Tibial nerve (tissue), 4 donors: ENCODE measurements around the gene AAK1. TPM values are rescaled to one million over a fixed set of nuclear protein-coding genes. Genes with fewer than 3 reads are reported as not detected.

Source experiments
- DNase-seq, 2 donors: peaks; one replicate each; pipeline ENCODE4 v3.0.0-alpha.2; 2019; ENCODE audit warnings: low spot score in 2 of 2
- H3K27ac ChIP-seq, 4 donors: fragments of 200-600 bp; sonication (generic) in 3 of 4; one replicate each; pipeline ENCODE4 v1.5.1; 2017 to 2019; ENCODE audit warnings: mild to moderate bottlenecking in 1 of 4
- H3K27me3 ChIP-seq, 2 donors: fragments of 200-600 bp; sonication (generic) in 1 of 2; one replicate each; pipeline versions ENCODE4 v1.5.1 to v1.6.0; 2017 to 2019
- H3K36me3 ChIP-seq, 3 donors: fragments of 200-600 bp; sonication (generic); one replicate each; pipeline ENCODE4 v1.5.1; 2018 to 2019
- H3K4me1 ChIP-seq, 4 donors: fragments of 200-600 bp; sonication (generic) in 3 of 4; one replicate each; pipeline ENCODE4 v1.5.1; 2017 to 2019
- H3K4me3 ChIP-seq, 4 donors: fragments of 200-600 bp; sonication (generic) in 3 of 4; one replicate each; pipeline ENCODE4 v1.5.1; 2017 to 2019; ENCODE audit warnings: mild to moderate bottlenecking in 1 of 4, moderate library complexity in 1 of 4
- H3K9me3 ChIP-seq, 4 donors: fragments of 200-600 bp; sonication (generic) in 3 of 4; one replicate each; pipeline ENCODE4 v1.5.1; 2017 to 2019
- EP300 ChIP-seq, 2 donors: sonication (generic); formaldehyde crosslinking; IDR thresholded peaks; one replicate each; pipeline ENCODE4 v1.6.1; 2017; ENCODE audit warnings: antibody characterized with exemption in 2 of 2, mild to moderate bottlenecking in 1 of 2
- POLR2A ChIP-seq, 2 donors: fragments of 450-650 bp; IDR thresholded peaks; one replicate each; pipeline ENCODE4 v1.6.1; 2017; ENCODE audit warnings: antibody characterized with exemption in 2 of 2, mild to moderate bottlenecking in 2 of 2, moderate library complexity in 2 of 2
- WGBS, 2 donors: methylation state at CpG; one replicate each; pipeline ENCODE4 v1.1.5; 2018; 5-methylcytosine and 5-hydroxymethylcytosine counted together
- total RNA-seq, 4 donors: library from RNA; depleted of rRNA; stranded (reverse); fragments of >200 nt; gene quantifications; one replicate each; pipeline ENCODE4 v1.1.0, GENCODE V29; 2016
- TF ChIP-seq, protein P1 (sequence below), 5 experiments: fragments of 200-600 bp in 3 of 5; fragments of 450-650 bp in 2 of 5; sonication (generic) in 3 of 5; IDR thresholded peaks; one replicate each; pipeline ENCODE4 v1.5.1; 2016 to 2019; ENCODE audit warnings: antibody characterized with exemption in 5 of 5, mild to moderate bottlenecking in 3 of 5, moderate library complexity in 2 of 5

AAK1 gene
- total RNA-seq, 4 donors from 2014 or later = 29.2 to 70.5 (median 44.5) TPM

GRCh38 chr2:69645031-69645431 lies 1.5 kb upstream of the AAK1 start:
- no peaks in the 10 kb centered on the region for H3K36me3 ChIP-seq
- no peak for DNase-seq
- H3K27ac ChIP-seq = peak overlapping the region; percentile 96 to 99 (median 98)
- H3K9me3 ChIP-seq = no peaks in the 10 kb centered on the region
- no peaks in the 10 kb centered on the region for H3K27me3 ChIP-seq
- H3K4me1 ChIP-seq = peaks cover 0 to 47% (median 20%) of the 10 kb centered on the region in 4 donors
- peak overlapping the region; percentile 56 to 100 (median 96) for H3K4me3 ChIP-seq
- TF ChIP-seq POLR2A (IDR thresholded peaks at IDR 0.05) (no peak), EP300 (IDR thresholded peaks at IDR 0.05) (no peak)
- TF ChIP-seq, protein P1, sequence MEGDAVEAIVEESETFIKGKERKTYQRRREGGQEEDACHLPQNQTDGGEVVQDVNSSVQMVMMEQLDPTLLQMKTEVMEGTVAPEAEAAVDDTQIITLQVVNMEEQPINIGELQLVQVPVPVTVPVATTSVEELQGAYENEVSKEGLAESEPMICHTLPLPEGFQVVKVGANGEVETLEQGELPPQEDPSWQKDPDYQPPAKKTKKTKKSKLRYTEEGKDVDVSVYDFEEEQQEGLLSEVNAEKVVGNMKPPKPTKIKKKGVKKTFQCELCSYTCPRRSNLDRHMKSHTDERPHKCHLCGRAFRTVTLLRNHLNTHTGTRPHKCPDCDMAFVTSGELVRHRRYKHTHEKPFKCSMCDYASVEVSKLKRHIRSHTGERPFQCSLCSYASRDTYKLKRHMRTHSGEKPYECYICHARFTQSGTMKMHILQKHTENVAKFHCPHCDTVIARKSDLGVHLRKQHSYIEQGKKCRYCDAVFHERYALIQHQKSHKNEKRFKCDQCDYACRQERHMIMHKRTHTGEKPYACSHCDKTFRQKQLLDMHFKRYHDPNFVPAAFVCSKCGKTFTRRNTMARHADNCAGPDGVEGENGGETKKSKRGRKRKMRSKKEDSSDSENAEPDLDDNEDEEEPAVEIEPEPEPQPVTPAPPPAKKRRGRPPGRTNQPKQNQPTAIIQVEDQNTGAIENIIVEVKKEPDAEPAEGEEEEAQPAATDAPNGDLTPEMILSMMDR (IDR thresholded peaks at IDR 0.05) = no peak
- 2 to 3% methylated on average over 7 of the region's 7 CpGs for WGBS, 2 donors

DNA sequence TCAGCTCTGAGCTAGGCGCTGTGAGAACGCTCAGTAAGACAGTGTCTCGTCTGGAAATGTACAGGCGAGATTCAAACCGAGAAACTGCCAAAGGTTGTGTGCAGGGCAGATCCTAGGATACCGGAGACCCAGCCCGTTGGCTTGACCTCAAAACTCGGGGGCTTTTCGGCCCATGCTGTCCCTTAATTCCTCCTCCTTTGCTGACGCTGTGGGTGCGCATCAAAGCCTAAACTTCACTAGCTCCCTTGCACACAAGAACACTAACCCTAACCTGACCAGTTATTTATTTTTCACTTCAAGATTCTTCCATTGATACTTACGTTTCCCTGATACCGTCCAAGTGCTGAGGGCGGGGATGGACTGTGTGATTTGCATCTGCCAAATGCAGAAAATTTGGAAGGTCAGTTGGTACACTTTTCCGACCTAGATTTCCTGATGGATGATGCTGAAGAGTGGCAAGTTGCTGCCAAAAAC lies 1.0 kb upstream of the AAK1 start:
- Histone ChIP-seq H3K4me3 (peak overlapping the region; percentile 56 to 100 (median 96)), H3K27me3 (no peaks in the 10 kb centered on the region), H3K9me3 (no peaks in the 10 kb centered on the region), H3K27ac (peak overlapping the region; percentile 96 to 99 (median 98)), H3K36me3 (no peaks in the 10 kb centered on the region), H3K4me1 (peaks cover 0 to 52% (median 21%) of the 10 kb centered on the region in 4 donors)
- DNase-seq = no peak
- TF ChIP-seq POLR2A (IDR thresholded peaks at IDR 0.05) (no peak), EP300 (IDR thresholded peaks at IDR 0.05) (no peak)
- TF ChIP-seq, protein P1 (IDR thresholded peaks at IDR 0.05) = no peak
- WGBS, 2 donors = 3 to 4% methylated on average over 15 of the region's 15 CpGs

- 0% methylated on average over 36 to 49 of the region's 58 CpGs for WGBS, 2 donors
- TF ChIP-seq, protein P1 (IDR thresholded peaks at IDR 0.05) = no peak
- TF ChIP-seq POLR2A (IDR thresholded peaks at IDR 0.05) = peak in 1 of 2 donors; percentile 21
- peak in 1 of 2 donors; percentile 35 for TF ChIP-seq EP300 (IDR thresholded peaks at IDR 0.05)
- Histone ChIP-seq H3K27ac (peak overlapping the region; percentile 96 to 99 (median 98)), H3K9me3 (no peaks in the 10 kb centered on the region), H3K4me1 (peaks cover 0 to 60% (median 21%) of the 10 kb centered on the region in 4 donors), H3K4me3 (peak overlapping the region; percentile 90 to 100 (median 96)), H3K36me3 (no peaks in the 10 kb centered on the region), H3K27me3 (no peaks in the 10 kb centered on the region)
- no peak for DNase-seq
Measured at GRCh38 chr2:69642709-69643601, 584 bp downstream of the AAK1 start.

- Histone ChIP-seq H3K27me3 (no peaks in the 10 kb centered on the region), H3K27ac (peak overlapping the region; percentile 96 to 99 (median 98)), H3K4me3 (peak overlapping the region; percentile 90 to 100 (median 96)), H3K4me1 (peaks cover 0 to 60% (median 21%) of the 10 kb centered on the region in 4 donors), H3K9me3 (no peaks in the 10 kb centered on the region), H3K36me3 (no peaks in the 10 kb centered on the region)
- TF ChIP-seq EP300 (IDR thresholded peaks at IDR 0.05) = no peak
- no peak for TF ChIP-seq POLR2A (IDR thresholded peaks at IDR 0.05)
- TF ChIP-seq, protein P1 (IDR thresholded peaks at IDR 0.05) = no peak
- WGBS, 2 donors = 8 to 13% methylated on average over 12 of the region's 12 CpGs
- no peak for DNase-seq
Measured at GRCh38 chr2:69641887-69642708, 1.4 kb downstream of the AAK1 start.
